GM18508 (cell line): ENCODE data around the gene MAPT.

Experiments used
- ATAC-seq: cut with Tn5 transposase; IDR thresholded peaks from one replicate; pipeline ENCODE4 v1.9.1; 2021; ENCODE audit warnings: moderate number of reproducible peaks; ENCODE audit not compliant: insufficient read depth, unreplicated experiment

Gene MAPT

GRCh38 chr17:46071796-46072195 is 177.4 kb downstream of the MAPT start:
- ATAC-seq, result no peak

GRCh38 chr17:46072998-46073397 is 178.6 kb downstream of the MAPT start:
- ATAC-seq, result no peak

- no peak for ATAC-seq
Observed at GRCh38 chr17:46074540-46074939, 180.2 kb downstream of the MAPT start.
